Activated CD4-positive, alpha-beta memory T cell treated with anti-CD3 and anti-CD28 coated beads for 36 hours (primary cell): ENCODE measurements around the gene MCRIP2. TPM values are rescaled to one million over a fixed set of nuclear protein-coding genes. Genes with fewer than 3 reads are reported as not detected.

Experiments used
- CTCF ChIA-PET: fragments of 350-600 bp; sonication (Branson Sonifier 250); formaldehyde crosslinking; loops from one replicate; lab custom pipeline; 2021; ENCODE audit warnings: antibody characterized with exemption, inconsistent platforms; lab: Charles Lee
- POLR2A ChIA-PET: fragments of 350-600 bp; sonication (Branson Sonifier 250); formaldehyde crosslinking; loops from one replicate; lab custom pipeline; 2021; ENCODE audit warnings: antibody characterized with exemption; lab: Charles Lee
- DNase-seq: peaks from one replicate; pipeline ENCODE4 v3.0.0-alpha.2; 2020
- H3K27ac Mint-ChIP-seq: one replicate; pipeline ENCODE4 v1.8.0; 2021; ENCODE audit warnings: mixed read lengths
- H3K27me3 Mint-ChIP-seq: one replicate; pipeline ENCODE4 v1.8.0; 2021; ENCODE audit warnings: mixed read lengths
- H3K36me3 Mint-ChIP-seq: one replicate; pipeline ENCODE4 v1.8.0; 2021; ENCODE audit warnings: mixed read lengths
- H3K4me1 Mint-ChIP-seq: one replicate; pipeline ENCODE4 v1.8.0; 2021; ENCODE audit warnings: low read depth, mixed read lengths
- H3K4me3 Mint-ChIP-seq: one replicate; pipeline ENCODE4 v1.8.0; 2021; ENCODE audit warnings: mild to moderate bottlenecking, mixed read lengths
- H3K9me3 Mint-ChIP-seq: one replicate; pipeline ENCODE4 v1.8.0; 2021; ENCODE audit warnings: mixed read lengths
- intact Hi-C: fragments of 100-400 bp; cut with micrococcal nuclease; formaldehyde crosslinking; loops from one replicate; pipeline ENCODE4 v1.15.1; 2023
- total RNA-seq, 2 experiments: library from RNA; stranded (reverse); gene quantifications; one replicate each; pipeline ENCODE4 v1.2.3, GENCODE V29; 2021

The MCRIP2 gene
- total RNA-seq, 2 experiments from 2014 or later = 41.1 to 44.1 TPM

- Mint-ChIP-seq H3K4me1 (peaks cover 5% of the 10 kb centered on the region), H3K36me3 (peaks cover 4% of the 10 kb centered on the region), H3K27ac (peak overlapping the region; percentile 89), H3K27me3 (peaks cover 3% of the 10 kb centered on the region), H3K9me3 (no peaks in the 10 kb centered on the region), H3K4me3 (peak overlapping the region; percentile 90)
- ChIA-PET CTCF (interaction anchor here (1.1 to 2.0 kb wide), 7 partner anchors 11 to 212 kb away, joined by 3 to 13 read pairs (median 5); partner anchors contain the start of genes RAB11FIP3 and WDR90), POLR2A (interaction anchor here (0.6 to 2.2 kb wide), 6 partner anchors 11 to 671 kb away, joined by 3 to 16 read pairs (median 3); partner anchors contain the start of genes RAB40C and WDR90)
- intact Hi-C loops = loop anchor here (2.0 to 5.0 kb wide), 2 partner anchors 47 to 100 kb away; partner anchors contain the start of gene JMJD8
- DNase-seq = peak; percentile 93
Measured at GRCh38 chr16:637081-638018, 4.3 kb upstream of the MCRIP2 start.

- ChIA-PET POLR2A (interaction anchor here (0.6 to 0.9 kb wide), 2 partner anchors 48 to 401 kb away, joined by 3 read pairs; partner anchors contain the start of gene RAB40C), CTCF (interaction anchor here (0.9 to 1.6 kb wide), 2 partner anchors 10 to 13 kb away, joined by 3 to 6 read pairs; no protein-coding TSS in a partner anchor)
- H3K27ac Mint-ChIP-seq = no peak overlapping the region
- intact Hi-C loops = loop anchor here (5.0 kb wide), 1 partner anchor 99 kb away; no protein-coding TSS in a partner anchor
- DNase-seq = no peak
- no peaks in the 10 kb centered on the region for H3K9me3 Mint-ChIP-seq
- peaks cover 4% of the 10 kb centered on the region for H3K36me3 Mint-ChIP-seq
- H3K4me3 Mint-ChIP-seq = no peak overlapping the region
- peaks cover 7% of the 10 kb centered on the region for H3K4me1 Mint-ChIP-seq
- peaks cover 3% of the 10 kb centered on the region for H3K27me3 Mint-ChIP-seq
Measured at GRCh38 chr16:638034-638543, 3.5 kb upstream of the MCRIP2 start.

GRCh38 chr16:638836-639235 is 2.8 kb upstream of the MCRIP2 start:
- Mint-ChIP-seq H3K4me3 (no peak overlapping the region), H3K4me1 (peaks cover 10% of the 10 kb centered on the region), H3K9me3 (no peaks in the 10 kb centered on the region), H3K27me3 (peaks cover 3% of the 10 kb centered on the region), H3K27ac (no peak overlapping the region), H3K36me3 (peaks cover 4% of the 10 kb centered on the region)
- CTCF ChIA-PET = interaction anchor here (0.9 to 1.6 kb wide), 2 partner anchors 9 to 12 kb away, joined by 3 to 6 read pairs; no protein-coding TSS in a partner anchor
- intact Hi-C loops = loop anchor here (5.0 kb wide), 1 partner anchor 98 kb away; no protein-coding TSS in a partner anchor
- POLR2A ChIA-PET = no interaction called here
- DNase-seq = no peak

- POLR2A ChIA-PET = no interaction called here
- DNase-seq = no peak
- intact Hi-C loops = no loop called here
- Mint-ChIP-seq H3K36me3 (peaks cover 4% of the 10 kb centered on the region), H3K27ac (no peak overlapping the region), H3K9me3 (no peaks in the 10 kb centered on the region), H3K4me1 (peaks cover 11% of the 10 kb centered on the region), H3K4me3 (no peak overlapping the region), H3K27me3 (peaks cover 3% of the 10 kb centered on the region)
- CTCF ChIA-PET = interaction anchor here (1.3 kb wide), 1 partner anchor 8 kb away, joined by 3 read pairs; the partner anchor contains the start of gene WDR90
Measured at GRCh38 chr16:640614-641013, 1.0 kb upstream of the MCRIP2 start.

GRCh38 chr16:642189-643049 is 791 bp downstream of the MCRIP2 start:
- peak overlapping the region; percentile 73 for H3K4me3 Mint-ChIP-seq
- H3K27me3 Mint-ChIP-seq = no peaks in the 10 kb centered on the region
- ChIA-PET POLR2A (interaction anchor here (0.7 to 1.0 kb wide), 2 partner anchors 33 to 63 kb away, joined by 3 read pairs; partner anchors contain the start of gene RHBDL1), CTCF (no interaction called here)
- H3K36me3 Mint-ChIP-seq = no peaks in the 10 kb centered on the region
- H3K4me1 Mint-ChIP-seq = peaks cover 15% of the 10 kb centered on the region
- no peaks in the 10 kb centered on the region for H3K9me3 Mint-ChIP-seq
- DNase-seq = peak; percentile 49
- no peak overlapping the region for H3K27ac Mint-ChIP-seq
- intact Hi-C loops = no loop called here

GRCh38 chr16:643050-643368 is 1.4 kb downstream of the MCRIP2 start:
- ChIA-PET POLR2A (interaction anchor here (1.0 kb wide), 1 partner anchor 33 kb away, joined by 3 read pairs; the partner anchor contains the start of gene RHBDL1), CTCF (interaction anchor here (0.6 kb wide), 1 partner anchor 95 kb away, joined by 3 read pairs; no protein-coding TSS in a partner anchor)
- H3K9me3 Mint-ChIP-seq = no peaks in the 10 kb centered on the region
- H3K27ac Mint-ChIP-seq = no peak overlapping the region
- DNase-seq = no peak
- intact Hi-C loops = no loop called here
- H3K27me3 Mint-ChIP-seq = no peaks in the 10 kb centered on the region
- no peaks in the 10 kb centered on the region for H3K36me3 Mint-ChIP-seq
- H3K4me3 Mint-ChIP-seq = peak overlapping the region; percentile 73
- peaks cover 15% of the 10 kb centered on the region for H3K4me1 Mint-ChIP-seq

GRCh38 chr16:644556-644955 is 2.9 kb downstream of the MCRIP2 start:
- no peak overlapping the region for H3K4me3 Mint-ChIP-seq
- intact Hi-C loops = no loop called here

GRCh38 chr16:645852-646678 is 4.4 kb downstream of the MCRIP2 start:
- intact Hi-C loops = no loop called here
- peaks cover 22% of the 10 kb centered on the region for H3K4me1 Mint-ChIP-seq
- CTCF ChIA-PET = no interaction called here

More at GRCh38 chr16:644556-644955, 2.9 kb downstream of the MCRIP2 start:
- Mint-ChIP-seq H3K36me3 (peaks cover 1% of the 10 kb centered on the region), H3K27me3 (no peaks in the 10 kb centered on the region), H3K9me3 (no peaks in the 10 kb centered on the region), H3K27ac (no peak overlapping the region), H3K4me1 (peaks cover 15% of the 10 kb centered on the region)
- DNase-seq = no peak
- ChIA-PET CTCF (no interaction called here), POLR2A (no interaction called here)

GRCh38 chr16:646679-647172 is 5.1 kb downstream of the MCRIP2 start:
- intact Hi-C loops = no loop called here
- H3K36me3 Mint-ChIP-seq = peaks cover 1% of the 10 kb centered on the region
- H3K27ac Mint-ChIP-seq = no peak overlapping the region
- ChIA-PET POLR2A (no interaction called here), CTCF (no interaction called here)
- no peaks in the 10 kb centered on the region for H3K9me3 Mint-ChIP-seq
- DNase-seq = no peak
- H3K27me3 Mint-ChIP-seq = no peaks in the 10 kb centered on the region
- H3K4me1 Mint-ChIP-seq = peaks cover 22% of the 10 kb centered on the region
- no peak overlapping the region for H3K4me3 Mint-ChIP-seq

More at GRCh38 chr16:645852-646678, 4.4 kb downstream of the MCRIP2 start:
- Mint-ChIP-seq H3K4me3 (no peak overlapping the region), H3K36me3 (peaks cover 1% of the 10 kb centered on the region), H3K27me3 (no peaks in the 10 kb centered on the region), H3K27ac (no peak overlapping the region), H3K9me3 (no peaks in the 10 kb centered on the region)
- no peak for DNase-seq
- POLR2A ChIA-PET = no interaction called here

GRCh38 chr16:647173-647902 is 5.7 kb downstream of the MCRIP2 start:
- no peak overlapping the region for H3K27ac Mint-ChIP-seq
- intact Hi-C loops = no loop called here
- H3K27me3 Mint-ChIP-seq = no peaks in the 10 kb centered on the region
- no peak overlapping the region for H3K4me3 Mint-ChIP-seq
- ChIA-PET CTCF (interaction anchor here (0.6 to 1.3 kb wide), 9 partner anchors 9 to 33 kb away, joined by 3 to 13 read pairs (median 4); partner anchors contain the start of genes METTL26, RHOT2 and STUB1), POLR2A (interaction anchor here (0.8 to 2.8 kb wide), 2 partner anchors 11 to 16 kb away, joined by 3 to 16 read pairs; partner anchors contain the start of gene METTL26)
- peaks cover 22% of the 10 kb centered on the region for H3K4me1 Mint-ChIP-seq
- H3K36me3 Mint-ChIP-seq = peaks cover 1% of the 10 kb centered on the region
- H3K9me3 Mint-ChIP-seq = no peaks in the 10 kb centered on the region
- no peak for DNase-seq
